Measurements from ENCODE around the gene PITPNC1. TPM values are rescaled to one million over a fixed set of nuclear protein-coding genes. Genes with fewer than 3 reads are reported as not detected.

PITPNC1 gene
- total and polyA plus RNA-seq, 2 of the 13 experiments (the other 11 are each of a cell fraction or from before 2014, with no cell fraction given) = 4.1 to 5.7 TPM

- TF ChIP-seq, protein P1, sequence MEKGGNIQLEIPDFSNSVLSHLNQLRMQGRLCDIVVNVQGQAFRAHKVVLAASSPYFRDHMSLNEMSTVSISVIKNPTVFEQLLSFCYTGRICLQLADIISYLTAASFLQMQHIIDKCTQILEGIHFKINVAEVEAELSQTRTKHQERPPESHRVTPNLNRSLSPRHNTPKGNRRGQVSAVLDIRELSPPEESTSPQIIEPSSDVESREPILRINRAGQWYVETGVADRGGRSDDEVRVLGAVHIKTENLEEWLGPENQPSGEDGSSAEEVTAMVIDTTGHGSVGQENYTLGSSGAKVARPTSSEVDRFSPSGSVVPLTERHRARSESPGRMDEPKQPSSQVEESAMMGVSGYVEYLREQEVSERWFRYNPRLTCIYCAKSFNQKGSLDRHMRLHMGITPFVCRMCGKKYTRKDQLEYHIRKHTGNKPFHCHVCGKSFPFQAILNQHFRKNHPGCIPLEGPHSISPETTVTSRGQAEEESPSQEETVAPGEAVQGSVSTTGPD (CRISPR knock-in tag; IDR thresholded peaks at IDR 0.05) = no peak
- TF ChIP-seq ZNF232 (CRISPR knock-in tag; IDR thresholded peaks at IDR 0.05; ENCODE audit: borderline replicate concordance) (no peak), ISL2 (CRISPR knock-in tag; IDR thresholded peaks at IDR 0.05) (peak; percentile 77; the same call in 1 of the 2 replicates), TRIM24 (CRISPR knock-in tag; IDR thresholded peaks at IDR 0.05) (no peak), PHF21A (CRISPR knock-in tag; IDR thresholded peaks at IDR 0.05) (peak; percentile 56), ZNF709 (CRISPR knock-in tag; IDR thresholded peaks at IDR 0.05) (no peak), ZBTB21 (CRISPR knock-in tag; IDR thresholded peaks at IDR 0.05) (no peak), ZNF543 (CRISPR knock-in tag; IDR thresholded peaks at IDR 0.05) (no peak), DNMT3B (CRISPR knock-in tag; conservative IDR thresholded peaks at IDR 0.05) (no peak), ZNF205 (CRISPR knock-in tag; IDR thresholded peaks at IDR 0.05) (no peak; the same call in 1 of the 2 replicates), HES4 (CRISPR knock-in tag; IDR thresholded peaks at IDR 0.05; ENCODE audit: borderline replicate concordance) (no peak), ZBTB20 (CRISPR knock-in tag; IDR thresholded peaks at IDR 0.05; ENCODE audit: borderline replicate concordance, low read depth) (no peak), RARA (CRISPR knock-in tag; IDR thresholded peaks at IDR 0.05) (peak; percentile 44; the same call in 1 of the 2 replicates), TBX2 (CRISPR knock-in tag; IDR thresholded peaks at IDR 0.05; ENCODE audit: borderline replicate concordance) (no peak; the same call in 1 of the 2 replicates), HOXD1 (CRISPR knock-in tag; IDR thresholded peaks at IDR 0.05) (peak; percentile 54; the same call in 1 of the 2 replicates), ZBTB26 (CRISPR knock-in tag; IDR thresholded peaks at IDR 0.05; ENCODE audit: borderline replicate concordance) (no peak), CHD2 (IDR thresholded peaks at IDR 0.05; ENCODE audit: low read depth, low read length) (no peak), ZNF777 (CRISPR knock-in tag; IDR thresholded peaks at IDR 0.05) (no peak), ZNF567 (CRISPR knock-in tag; IDR thresholded peaks at IDR 0.05; ENCODE audit: borderline replicate concordance) (no peak), ZNF557 (CRISPR knock-in tag; IDR thresholded peaks at IDR 0.05) (no peak), RXRA (CRISPR knock-in tag; IDR thresholded peaks at IDR 0.05) (no peak), ZNF235 (CRISPR knock-in tag; IDR thresholded peaks at IDR 0.05; ENCODE audit: borderline replicate concordance) (no peak), DNMT1 (CRISPR knock-in tag; IDR thresholded peaks at IDR 0.05) (no peak), HDAC1 (CRISPR knock-in tag; IDR thresholded peaks at IDR 0.05) (0 out of 2 replicates have a peak, but pooled peaks have one; percentile 45), GFI1 (CRISPR knock-in tag; IDR thresholded peaks at IDR 0.05; ENCODE audit: borderline replicate concordance) (0 out of 2 replicates have a peak, but pooled peaks have one; percentile 28)
- TF ChIP-seq, protein P2, sequence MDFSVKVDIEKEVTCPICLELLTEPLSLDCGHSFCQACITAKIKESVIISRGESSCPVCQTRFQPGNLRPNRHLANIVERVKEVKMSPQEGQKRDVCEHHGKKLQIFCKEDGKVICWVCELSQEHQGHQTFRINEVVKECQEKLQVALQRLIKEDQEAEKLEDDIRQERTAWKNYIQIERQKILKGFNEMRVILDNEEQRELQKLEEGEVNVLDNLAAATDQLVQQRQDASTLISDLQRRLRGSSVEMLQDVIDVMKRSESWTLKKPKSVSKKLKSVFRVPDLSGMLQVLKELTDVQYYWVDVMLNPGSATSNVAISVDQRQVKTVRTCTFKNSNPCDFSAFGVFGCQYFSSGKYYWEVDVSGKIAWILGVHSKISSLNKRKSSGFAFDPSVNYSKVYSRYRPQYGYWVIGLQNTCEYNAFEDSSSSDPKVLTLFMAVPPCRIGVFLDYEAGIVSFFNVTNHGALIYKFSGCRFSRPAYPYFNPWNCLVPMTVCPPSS (IDR thresholded peaks at IDR 0.05) = no peak
Observed at GRCh38 chr17:67639555-67639954, 262.5 kb downstream of the PITPNC1 start (continued).
